ENCODE data around the gene TTI1.

TTI1 gene

DNA sequence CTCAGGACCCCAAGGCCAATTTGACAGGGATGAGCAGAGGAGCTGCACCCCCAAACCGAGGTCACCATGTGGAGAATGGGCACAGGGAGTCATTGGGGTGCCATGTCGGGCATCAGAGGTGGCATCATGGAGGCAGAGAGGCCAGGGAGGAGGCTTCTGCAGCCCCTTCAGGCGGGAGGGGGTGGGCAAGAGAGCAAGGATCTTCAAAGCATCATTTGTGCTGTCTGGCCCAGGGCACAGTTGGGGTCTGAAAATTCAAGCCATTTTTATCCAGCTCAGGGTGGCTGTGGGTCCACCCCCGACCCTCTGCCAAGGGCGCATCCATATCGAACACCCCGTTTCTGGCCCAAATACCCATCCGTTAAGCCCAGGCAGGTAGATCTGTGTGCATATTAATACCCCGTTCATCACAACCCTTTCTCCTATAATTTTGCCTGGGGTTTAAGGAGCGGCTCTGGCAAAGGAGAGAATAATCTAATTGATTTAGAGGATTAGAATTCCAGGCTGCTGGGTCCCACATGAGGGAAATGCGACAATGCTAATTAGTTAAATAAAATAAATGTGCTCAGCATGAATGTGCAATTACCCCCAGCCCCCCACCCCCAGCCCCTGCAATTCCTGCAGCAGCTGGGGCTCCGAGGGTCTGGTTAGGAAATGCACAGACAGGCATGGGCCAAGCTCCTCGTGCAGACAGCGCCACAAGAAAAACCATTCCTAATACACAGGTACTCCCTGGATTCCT is 98.5 kb downstream of the TTI1 start:
- no peak for FAIRE-seq

DNA sequence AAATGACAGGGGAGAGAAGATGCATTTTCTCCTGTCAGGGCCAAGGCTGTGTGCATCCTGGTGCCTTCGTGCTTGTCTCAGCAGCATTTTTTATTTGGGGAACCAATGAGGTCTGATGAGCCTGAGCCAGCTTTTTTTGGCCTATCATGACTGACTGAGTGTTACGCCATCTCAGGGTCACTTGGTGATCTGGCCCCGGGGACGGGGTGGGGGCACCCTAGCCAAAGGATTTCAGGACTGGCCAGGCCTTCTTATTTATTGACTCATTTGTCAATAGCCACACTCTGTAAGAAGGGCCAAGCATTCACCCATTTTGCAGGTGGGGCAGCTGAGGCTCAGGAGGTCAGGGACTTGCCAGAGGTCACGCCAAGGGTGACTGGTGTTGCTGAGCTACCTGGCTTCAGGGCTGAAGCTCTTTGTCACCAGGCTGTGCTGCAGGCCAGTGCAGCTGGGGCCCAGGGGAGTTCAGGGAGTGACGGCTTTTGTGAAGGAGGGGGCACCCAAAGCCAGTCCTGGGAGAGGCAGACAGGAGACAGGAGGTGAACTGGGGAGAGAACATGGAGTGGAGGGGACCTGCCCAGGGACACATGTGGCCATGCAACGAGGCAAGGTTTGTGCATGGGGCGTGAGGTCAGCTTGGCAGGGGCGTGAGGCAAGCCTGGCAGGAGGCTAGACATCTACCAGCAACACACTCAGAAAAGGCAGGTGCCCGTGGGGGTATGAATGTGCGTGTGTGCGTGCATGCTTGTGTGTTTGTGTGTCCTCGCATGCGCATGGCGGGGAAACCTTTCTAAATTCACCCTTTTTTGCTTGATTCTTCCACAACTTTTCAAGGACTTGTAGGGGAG is 99.2 kb downstream of the TTI1 start:
- FAIRE-seq: no peak
